Panc1 (cell line): Measurements from ENCODE around the gene CNTN4. TPM values are rescaled to one million over a fixed set of nuclear protein-coding genes. Genes with fewer than 3 reads are reported as not detected.

Experiments used
- ATAC-seq: fragments of 200-7000 bp; cut with Tn5 transposase; 2 replicates; pipeline ENCODE4 v1.9.1; 2020; ENCODE audit warnings: mild to moderate bottlenecking, moderate library complexity
- BruUV-seq: library from RNA; stranded (reverse); fragments of 400-500 nt; replicated peaks from 2 replicates; lab custom pipeline; 2021; lab: Mats Ljungman, UMichigan
- CTCF ChIA-PET: fragments of 300-600 bp; sonication (Branson Sonifier 250); formaldehyde crosslinking; loops from one replicate; lab custom pipeline; 2022; ENCODE audit warnings: antibody characterized with exemption; lab: Charles Lee
- POLR2A ChIA-PET: fragments of 300-600 bp; sonication (Branson Sonifier 250); formaldehyde crosslinking; loops from one replicate; lab custom pipeline; 2022; ENCODE audit warnings: antibody characterized with exemption; lab: Charles Lee
- DNase-seq: peaks from one replicate; pipeline ENCODE4 v3.0.0-alpha.2; 2010; ENCODE audit warnings: low read depth, low spot score
- H3K27ac ChIP-seq: 2 replicates; pipeline ENCODE4 v1.5.1; 2011; ENCODE audit warnings: mild to moderate bottlenecking, low read length, inconsistent platforms
- H3K27me3 ChIP-seq: fragments of 200-500 bp; sonication (Bioruptor generic); 2 replicates; pipeline ENCODE4 v1.6.0; 2014; ENCODE audit warnings: low read length, inconsistent platforms; ENCODE audit not compliant: control insufficient read depth, insufficient read depth
- H3K36me3 ChIP-seq: fragments of 200-500 bp; sonication (Bioruptor generic); 2 replicates; pipeline ENCODE4 v1.5.1; 2014; ENCODE audit warnings: inconsistent platforms, mild to moderate bottlenecking, low read length, moderate library complexity; ENCODE audit not compliant: control insufficient read depth, insufficient read depth
- H3K4me1 ChIP-seq: 2 replicates; pipeline ENCODE4 v1.5.1; 2011; ENCODE audit warnings: inconsistent platforms, mild to moderate bottlenecking, low read length, moderate library complexity; ENCODE audit not compliant: control insufficient read depth, insufficient read depth
- H3K4me3 ChIP-seq, 2 experiments: 2 replicates each; pipeline ENCODE4 v1.5.1; 2011 to 2012; ENCODE audit warnings: low read depth in 2 of 2, low read length in 2 of 2, mild to moderate bottlenecking in 2 of 2, inconsistent platforms in 1 of 2, moderate library complexity in 1 of 2
- H3K9me3 ChIP-seq: fragments of 200-500 bp; sonication (Bioruptor generic); 2 replicates; pipeline ENCODE4 v1.5.1; 2014; ENCODE audit warnings: low read depth, mild to moderate bottlenecking, inconsistent platforms, low read length, moderate library complexity; ENCODE audit not compliant: control insufficient read depth, insufficient read depth
- CTCF ChIP-seq: fragments of 450-650 bp; IDR thresholded peaks from 2 replicates; pipeline ENCODE4 v1.5.1; 2017; ENCODE audit warnings: mild to moderate bottlenecking
- POLR2AphosphoS5 ChIP-seq: IDR thresholded peaks from 2 replicates; pipeline ENCODE4 v1.6.1; 2012; ENCODE audit warnings: mild to moderate bottlenecking, low read depth, low read length, moderate library complexity
- REST ChIP-seq, 2 experiments: IDR thresholded peaks; 2 replicates each; pipeline ENCODE4 v1.6.1; 2011 to 2012; ENCODE audit warnings: low read depth in 2 of 2, control low read depth in 1 of 2, low read length in 1 of 2, mild to moderate bottlenecking in 1 of 2, moderate library complexity in 1 of 2; ENCODE audit not compliant: insufficient read depth in 1 of 2
- SIN3A ChIP-seq: IDR thresholded peaks from 2 replicates; pipeline ENCODE4 v1.6.1; 2012; ENCODE audit warnings: low read depth, mild to moderate bottlenecking, low read length, moderate library complexity, borderline replicate concordance; ENCODE audit not compliant: insufficient read depth
- TCF7L2 ChIP-seq: IDR thresholded peaks from 2 replicates; pipeline ENCODE4 v1.6.1; 2011; ENCODE audit warnings: mild to moderate bottlenecking, low read depth, low read length, inconsistent platforms
- in situ Hi-C: cut with HindIII; loops from 2 replicates; pipeline ENCODE4 v1.10.0; 2016; ENCODE audit warnings: low sequenced_read_pairs, low pct_unique_long_range_greater_than_20kb
- intact Hi-C: fragments of 100-400 bp; cut with micrococcal nuclease; formaldehyde crosslinking; loops from one replicate; pipeline ENCODE4 v1.10.0; 2022; ENCODE audit not compliant: unreplicated experiment
- total RNA-seq: library from RNA; stranded (reverse); gene quantifications from one replicate; pipeline ENCODE4 v1.2.1, GENCODE V29; 2021; ENCODE audit not compliant: unreplicated experiment

Gene CNTN4
- total RNA-seq, 1 experiment from 2014 or later: not detected

DNA sequence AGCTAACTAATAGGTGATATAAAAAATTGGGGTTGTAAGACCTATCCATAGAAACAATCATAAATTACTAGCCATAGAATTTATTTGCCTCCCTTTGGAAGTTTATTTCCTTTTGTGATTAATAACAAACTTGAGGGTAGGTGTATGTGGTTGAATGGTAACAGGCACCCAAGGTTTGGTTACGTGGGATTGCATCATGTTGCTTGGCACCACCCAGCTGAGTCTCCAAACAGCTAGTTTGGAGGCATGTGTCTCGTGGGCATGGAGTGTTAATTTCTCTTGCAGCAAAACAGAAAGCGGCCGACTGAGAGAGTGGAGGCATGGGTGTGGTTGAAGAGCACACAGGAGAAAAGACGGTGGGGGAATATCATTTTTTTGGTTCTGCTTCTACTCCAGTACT is 441.4 kb downstream of the CNTN4 start:
- intact Hi-C loops: no loop called here
- BruUV-seq: no TSS peak

GRCh38 chr3:2543247-2543646 is 444.6 kb downstream of the CNTN4 start:
- DNase-seq (no peak), ATAC-seq (no peak)
- intact Hi-C loops: no loop called here
- in situ Hi-C loops: no loop called here
- no peak overlapping the region for H3K27ac ChIP-seq
- TF ChIP-seq REST (IDR thresholded peaks at IDR 0.05; ENCODE audit: insufficient read depth in 1 of 2, low read depth in 2 of 2, low read length in 1 of 2) (no peak), TCF7L2 (no peak), SIN3A (no peak), CTCF (no peak), POLR2AphosphoS5 (no peak)
- H3K27me3 ChIP-seq: no peaks in the 10 kb centered on the region
- no peaks in the 10 kb centered on the region for H3K36me3 ChIP-seq
- H3K9me3 ChIP-seq: no peaks in the 10 kb centered on the region
- POLR2A ChIA-PET: no interaction called here
- CTCF ChIA-PET: no interaction called here
- no peak overlapping the region for H3K4me3 ChIP-seq
- H3K4me1 ChIP-seq: no peaks in the 10 kb centered on the region
- no TSS peak for BruUV-seq

More for the DNA sequence above, 441.4 kb downstream of the CNTN4 start:
- TF ChIP-seq POLR2AphosphoS5: no peak
- no peak for TF ChIP-seq CTCF
- no peak for TF ChIP-seq SIN3A
- TF ChIP-seq REST (IDR thresholded peaks at IDR 0.05; ENCODE audit: insufficient read depth in 1 of 2, low read depth in 2 of 2, low read length in 1 of 2): no peak
- TF ChIP-seq TCF7L2: no peak
- POLR2A ChIA-PET: no interaction called here
- Histone ChIP-seq H3K9me3 (no peaks in the 10 kb centered on the region), H3K27ac (no peak overlapping the region), H3K36me3 (no peaks in the 10 kb centered on the region), H3K4me1 (no peaks in the 10 kb centered on the region), H3K4me3 (no peak overlapping the region), H3K27me3 (no peaks in the 10 kb centered on the region)
- no peak for ATAC-seq
- CTCF ChIA-PET: no interaction called here
- no peak for DNase-seq
- in situ Hi-C loops: no loop called here
